GM23338 (cell line): ENCODE data around the gene TTC23. TPM values are rescaled to one million over a fixed set of nuclear protein-coding genes. Genes with fewer than 3 reads are reported as not detected.

Source experiments
- ATAC-seq: fragments of 200-7000 bp; cut with Tn5 transposase; 3 replicates; pipeline ENCODE4 v1.9.1; 2020
- DNase-seq: peaks from one replicate; pipeline ENCODE4 v3.0.0-alpha.2; 2015; ENCODE audit warnings: low spot score
- H2AFZ ChIP-seq: fragments of 200-600 bp; sonication (generic); 2 replicates; pipeline ENCODE4 v1.8.0; 2016; ENCODE audit warnings: antibody characterized with exemption, mild to moderate bottlenecking, moderate library complexity
- H3F3A ChIP-seq: fragments of 200-600 bp; sonication (generic); replicated peaks from 2 replicates; pipeline ENCODE4 v1.8.0; 2017; ENCODE audit warnings: antibody characterized with exemption, mixed run types, low read depth
- H3K27ac ChIP-seq: fragments of 200-600 bp; sonication (generic); 2 replicates; pipeline ENCODE4 v1.6.1; 2016; ENCODE audit warnings: low read depth
- H3K27me3 ChIP-seq: fragments of 200-600 bp; sonication (generic); 2 replicates; pipeline ENCODE4 v1.8.0; 2016; ENCODE audit warnings: mild to moderate bottlenecking, mixed run types, moderate library complexity; ENCODE audit not compliant: insufficient read depth
- H3K36me3 ChIP-seq: fragments of 200-600 bp; sonication (generic); 2 replicates; pipeline ENCODE4 v1.8.0; 2016; ENCODE audit warnings: mild to moderate bottlenecking; ENCODE audit not compliant: insufficient read depth
- H3K4me1 ChIP-seq: fragments of 200-600 bp; sonication (generic); 2 replicates; pipeline ENCODE4 v1.8.0; 2016; ENCODE audit warnings: mild to moderate bottlenecking, moderate library complexity; ENCODE audit not compliant: insufficient read depth
- H3K4me2 ChIP-seq: fragments of 200-600 bp; sonication (generic); 2 replicates; pipeline ENCODE4 v1.7.1; 2017; ENCODE audit warnings: mixed run types
- H3K4me3 ChIP-seq: fragments of 200-600 bp; sonication (generic); 2 replicates; pipeline ENCODE4 v1.6.1; 2016; ENCODE audit warnings: mixed run types
- H3K79me2 ChIP-seq: fragments of 200-600 bp; sonication (generic); replicated peaks from 2 replicates; pipeline ENCODE4 v1.8.0; 2017; ENCODE audit warnings: mild to moderate bottlenecking; ENCODE audit not compliant: insufficient read depth
- H3K9me2 ChIP-seq: fragments of 200-600 bp; sonication (generic); 2 replicates; pipeline ENCODE4 v1.8.0; 2017; ENCODE audit not compliant: insufficient read depth
- H4K20me1 ChIP-seq: fragments of 200-600 bp; sonication (generic); replicated peaks from 2 replicates; pipeline ENCODE4 v1.8.0; 2017; ENCODE audit warnings: mild to moderate bottlenecking; ENCODE audit not compliant: insufficient read depth
- H3K27ac Mint-ChIP-seq: 2 replicates; pipeline ENCODE4 v1.8.0; 2020; ENCODE audit warnings: inconsistent platforms, mild to moderate bottlenecking, moderate library complexity, mixed read lengths
- H3K27me3 Mint-ChIP-seq: 3 replicates; pipeline ENCODE4 v1.8.0; 2022; ENCODE audit warnings: low read depth, mild to moderate bottlenecking, moderate library complexity, mixed read lengths, inconsistent platforms; ENCODE audit not compliant: insufficient read depth, poor library complexity
- H3K36me3 Mint-ChIP-seq: 3 replicates; pipeline ENCODE4 v1.8.0; 2021; ENCODE audit warnings: low read depth, mild to moderate bottlenecking, inconsistent platforms, moderate library complexity, mixed read lengths
- H3K4me1 Mint-ChIP-seq: 3 replicates; pipeline ENCODE4 v1.8.0; 2020; ENCODE audit warnings: mild to moderate bottlenecking, inconsistent platforms, mixed read lengths
- H3K4me3 Mint-ChIP-seq: 3 replicates; pipeline ENCODE4 v1.8.0; 2021; ENCODE audit warnings: moderate library complexity, mild to moderate bottlenecking, inconsistent platforms, mixed read lengths
- H3K9me3 Mint-ChIP-seq: 3 replicates; pipeline ENCODE4 v1.8.0; 2020; ENCODE audit warnings: moderate library complexity, mild to moderate bottlenecking, inconsistent platforms, mixed read lengths
- EZH2 ChIP-seq: fragments of 200-600 bp; sonication (generic); IDR thresholded peaks from one replicate; pipeline ENCODE4 v1.8.0; 2017; ENCODE audit warnings: antibody characterized with exemption, mild to moderate bottlenecking, low read depth; ENCODE audit not compliant: unreplicated experiment
- JUNB ChIP-seq: IDR thresholded peaks from one replicate; pipeline ENCODE4 v1.6.1; 2016; ENCODE audit warnings: antibody characterized with exemption; ENCODE audit not compliant: unreplicated experiment
- POLR2AphosphoS5 ChIP-seq: IDR thresholded peaks from 2 replicates; pipeline ENCODE4 v1.6.1; 2016; ENCODE audit warnings: antibody characterized with exemption, low read depth
- ZNF114 ChIP-seq: fragments of 250-450 bp; sonication (Bioruptor Pico); IDR thresholded peaks from 2 replicates; pipeline ENCODE4 v1.5.0; 2020; ENCODE audit warnings: mild to moderate bottlenecking, moderate library complexity
- polyA plus RNA-seq: library from polyadenylated mRNA; unstranded; fragments of >200 nt; fragmentation: Nextera tagmentation; extraction: Ambion mirVana; gene quantifications from 2 replicates; pipeline ENCODE4 v1.2.1, GENCODE V29; 2016
- total RNA-seq: library from RNA; depleted of rRNA; stranded (reverse); fragments of >200 nt; shearing (Covaris generic); gene quantifications from 2 replicates; pipeline ENCODE4 v1.2.3, GENCODE V29; 2014
- TF ChIP-seq, protein P1 (sequence below), 2 experiments: fragments of 200-600 bp in 1 of 2; sonication (generic) in 1 of 2; conservative IDR thresholded peaks; 2 replicates each; pipeline versions ENCODE4 v1.5.1 to v1.6.1; 2016 to 2017; ENCODE audit warnings: antibody characterized with exemption in 2 of 2, low read depth in 2 of 2, mild to moderate bottlenecking in 2 of 2, moderate library complexity in 1 of 2
- TF ChIP-seq, protein P2 (sequence below): fragments of 250-450 bp; sonication (Bioruptor Pico); IDR thresholded peaks from 2 replicates; pipeline ENCODE4 v1.5.0; 2020; ENCODE audit warnings: mild to moderate bottlenecking, moderate library complexity

Gene TTC23
- total and polyA plus RNA-seq, 2 experiments from 2014 or later = 6.3 to 25.2 TPM

DNA sequence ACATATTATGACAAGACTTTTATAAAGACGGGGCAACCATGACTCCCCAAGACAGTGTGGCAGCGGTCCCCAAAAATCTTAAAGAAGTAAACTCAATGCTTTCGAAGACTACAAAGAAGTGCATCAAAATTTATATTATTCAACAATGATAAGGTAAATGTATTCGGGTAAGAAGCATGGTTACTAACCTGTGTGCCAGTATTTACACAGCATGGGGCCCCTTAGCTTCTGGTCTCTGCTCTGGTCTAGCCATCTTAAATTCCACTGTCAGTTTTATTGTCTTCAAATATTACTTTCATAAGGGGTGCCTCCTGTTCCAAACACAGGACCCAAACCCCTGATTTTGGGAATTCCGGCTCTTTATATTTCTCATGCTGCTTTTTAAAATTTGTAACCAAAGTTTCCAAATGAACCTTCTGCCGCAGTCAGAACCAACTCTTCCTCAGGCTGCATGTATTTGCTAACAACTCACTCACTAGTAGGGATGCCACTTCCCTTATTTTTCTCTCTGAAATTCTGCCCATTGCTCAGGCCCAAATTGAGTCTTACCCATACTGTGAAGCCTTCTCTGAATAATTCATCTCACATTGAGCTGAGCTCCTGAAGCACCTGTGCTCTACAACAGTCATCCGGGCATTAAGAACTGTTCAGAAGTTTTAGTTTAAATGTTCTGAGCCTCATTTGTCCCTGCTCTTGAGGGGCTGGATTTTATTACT lies 1.2 kb downstream of the TTC23 start:
- H3K79me2 ChIP-seq = peaks cover 49% of the 10 kb centered on the region
- H3K9me2 ChIP-seq = no peaks in the 10 kb centered on the region
- H3K4me2 ChIP-seq = peak overlapping the region; percentile 86

More for the DNA sequence above, 1.2 kb downstream of the TTC23 start:
- Mint-ChIP-seq H3K4me3 (no peak overlapping the region), H3K27ac (no peak overlapping the region), H3K27me3 (no peaks in the 10 kb centered on the region), H3K36me3 (no peaks in the 10 kb centered on the region), H3K4me1 (0 out of 3 replicates have a peak, but pooled peaks cover 9% of the 10 kb centered on the region), H3K9me3 (no peaks in the 10 kb centered on the region)
- peaks cover 10% of the 10 kb centered on the region; the same call in 1 of the 2 replicates for H3K4me1 ChIP-seq
- peak; percentile 6 for DNase-seq
- no peaks in the 10 kb centered on the region for H3K27me3 ChIP-seq
- no peak overlapping the region for H3K27ac ChIP-seq
- no peak for ATAC-seq
- no peaks in the 10 kb centered on the region for H4K20me1 ChIP-seq
- no peaks in the 10 kb centered on the region for H3K36me3 ChIP-seq
- TF ChIP-seq, protein P1, sequence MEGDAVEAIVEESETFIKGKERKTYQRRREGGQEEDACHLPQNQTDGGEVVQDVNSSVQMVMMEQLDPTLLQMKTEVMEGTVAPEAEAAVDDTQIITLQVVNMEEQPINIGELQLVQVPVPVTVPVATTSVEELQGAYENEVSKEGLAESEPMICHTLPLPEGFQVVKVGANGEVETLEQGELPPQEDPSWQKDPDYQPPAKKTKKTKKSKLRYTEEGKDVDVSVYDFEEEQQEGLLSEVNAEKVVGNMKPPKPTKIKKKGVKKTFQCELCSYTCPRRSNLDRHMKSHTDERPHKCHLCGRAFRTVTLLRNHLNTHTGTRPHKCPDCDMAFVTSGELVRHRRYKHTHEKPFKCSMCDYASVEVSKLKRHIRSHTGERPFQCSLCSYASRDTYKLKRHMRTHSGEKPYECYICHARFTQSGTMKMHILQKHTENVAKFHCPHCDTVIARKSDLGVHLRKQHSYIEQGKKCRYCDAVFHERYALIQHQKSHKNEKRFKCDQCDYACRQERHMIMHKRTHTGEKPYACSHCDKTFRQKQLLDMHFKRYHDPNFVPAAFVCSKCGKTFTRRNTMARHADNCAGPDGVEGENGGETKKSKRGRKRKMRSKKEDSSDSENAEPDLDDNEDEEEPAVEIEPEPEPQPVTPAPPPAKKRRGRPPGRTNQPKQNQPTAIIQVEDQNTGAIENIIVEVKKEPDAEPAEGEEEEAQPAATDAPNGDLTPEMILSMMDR (conservative IDR thresholded peaks at IDR 0.05; ENCODE audit: low read depth in 2 of 2) = no peak
- TF ChIP-seq ZNF114 (CRISPR knock-in tag) = no peak
- no peak for TF ChIP-seq JUNB
- no peak for TF ChIP-seq POLR2AphosphoS5
- TF ChIP-seq EZH2 = no peak
- TF ChIP-seq, protein P2, sequence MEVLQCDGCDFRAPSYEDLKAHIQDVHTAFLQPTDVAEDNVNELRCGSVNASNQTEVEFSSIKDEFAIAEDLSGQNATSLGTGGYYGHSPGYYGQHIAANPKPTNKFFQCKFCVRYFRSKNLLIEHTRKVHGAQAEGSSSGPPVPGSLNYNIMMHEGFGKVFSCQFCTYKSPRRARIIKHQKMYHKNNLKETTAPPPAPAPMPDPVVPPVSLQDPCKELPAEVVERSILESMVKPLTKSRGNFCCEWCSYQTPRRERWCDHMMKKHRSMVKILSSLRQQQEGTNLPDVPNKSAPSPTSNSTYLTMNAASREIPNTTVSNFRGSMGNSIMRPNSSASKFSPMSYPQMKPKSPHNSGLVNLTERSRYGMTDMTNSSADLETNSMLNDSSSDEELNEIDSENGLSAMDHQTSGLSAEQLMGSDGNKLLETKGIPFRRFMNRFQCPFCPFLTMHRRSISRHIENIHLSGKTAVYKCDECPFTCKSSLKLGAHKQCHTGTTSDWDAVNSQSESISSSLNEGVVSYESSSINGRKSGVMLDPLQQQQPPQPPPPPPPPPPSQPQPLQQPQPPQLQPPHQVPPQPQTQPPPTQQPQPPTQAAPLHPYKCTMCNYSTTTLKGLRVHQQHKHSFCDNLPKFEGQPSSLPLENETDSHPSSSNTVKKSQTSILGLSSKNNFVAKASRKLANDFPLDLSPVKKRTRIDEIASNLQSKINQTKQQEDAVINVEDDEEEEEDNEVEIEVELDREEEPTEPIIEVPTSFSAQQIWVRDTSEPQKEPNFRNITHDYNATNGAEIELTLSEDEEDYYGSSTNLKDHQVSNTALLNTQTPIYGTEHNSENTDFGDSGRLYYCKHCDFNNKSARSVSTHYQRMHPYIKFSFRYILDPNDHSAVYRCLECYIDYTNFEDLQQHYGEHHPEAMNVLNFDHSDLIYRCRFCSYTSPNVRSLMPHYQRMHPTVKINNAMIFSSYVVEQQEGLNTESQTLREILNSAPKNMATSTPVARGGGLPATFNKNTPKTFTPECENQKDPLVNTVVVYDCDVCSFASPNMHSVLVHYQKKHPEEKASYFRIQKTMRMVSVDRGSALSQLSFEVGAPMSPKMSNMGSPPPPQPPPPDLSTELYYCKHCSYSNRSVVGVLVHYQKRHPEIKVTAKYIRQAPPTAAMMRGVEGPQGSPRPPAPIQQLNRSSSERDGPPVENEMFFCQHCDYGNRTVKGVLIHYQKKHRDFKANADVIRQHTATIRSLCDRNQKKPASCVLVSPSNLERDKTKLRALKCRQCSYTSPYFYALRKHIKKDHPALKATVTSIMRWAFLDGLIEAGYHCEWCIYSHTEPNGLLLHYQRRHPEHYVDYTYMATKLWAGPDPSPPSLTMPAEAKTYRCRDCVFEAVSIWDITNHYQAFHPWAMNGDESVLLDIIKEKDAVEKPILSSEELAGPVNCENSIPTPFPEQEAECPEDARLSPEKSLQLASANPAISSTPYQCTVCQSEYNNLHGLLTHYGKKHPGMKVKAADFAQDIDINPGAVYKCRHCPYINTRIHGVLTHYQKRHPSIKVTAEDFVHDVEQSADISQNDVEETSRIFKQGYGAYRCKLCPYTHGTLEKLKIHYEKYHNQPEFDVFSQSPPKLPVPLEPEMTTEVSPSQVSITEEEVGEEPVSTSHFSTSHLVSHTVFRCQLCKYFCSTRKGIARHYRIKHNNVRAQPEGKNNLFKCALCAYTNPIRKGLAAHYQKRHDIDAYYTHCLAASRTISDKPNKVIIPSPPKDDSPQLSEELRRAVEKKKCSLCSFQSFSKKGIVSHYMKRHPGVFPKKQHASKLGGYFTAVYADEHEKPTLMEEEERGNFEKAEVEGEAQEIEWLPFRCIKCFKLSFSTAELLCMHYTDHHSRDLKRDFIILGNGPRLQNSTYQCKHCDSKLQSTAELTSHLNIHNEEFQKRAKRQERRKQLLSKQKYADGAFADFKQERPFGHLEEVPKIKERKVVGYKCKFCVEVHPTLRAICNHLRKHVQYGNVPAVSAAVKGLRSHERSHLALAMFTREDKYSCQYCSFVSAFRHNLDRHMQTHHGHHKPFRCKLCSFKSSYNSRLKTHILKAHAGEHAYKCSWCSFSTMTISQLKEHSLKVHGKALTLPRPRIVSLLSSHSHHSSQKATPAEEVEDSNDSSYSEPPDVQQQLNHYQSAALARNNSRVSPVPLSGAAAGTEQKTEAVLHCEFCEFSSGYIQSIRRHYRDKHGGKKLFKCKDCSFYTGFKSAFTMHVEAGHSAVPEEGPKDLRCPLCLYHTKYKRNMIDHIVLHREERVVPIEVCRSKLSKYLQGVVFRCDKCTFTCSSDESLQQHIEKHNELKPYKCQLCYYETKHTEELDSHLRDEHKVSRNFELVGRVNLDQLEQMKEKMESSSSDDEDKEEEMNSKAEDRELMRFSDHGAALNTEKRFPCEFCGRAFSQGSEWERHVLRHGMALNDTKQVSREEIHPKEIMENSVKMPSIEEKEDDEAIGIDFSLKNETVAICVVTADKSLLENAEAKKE (CRISPR knock-in tag) = no peak
- H3F3A ChIP-seq = peaks cover 5% of the 10 kb centered on the region; the same call in 1 of the 2 replicates
- H3K4me3 ChIP-seq = peak overlapping the region; percentile 54
- no peak overlapping the region for H2AFZ ChIP-seq
